NOMO-1 treated with DMSO at 0.1 percent for 48 hours (cell line): ENCODE data around the gene WDR91.

Experiments used
- DNase-seq: peaks from one replicate; lab custom pipeline; 2025; ENCODE audit not compliant: unreplicated experiment; lab: John Stamatoyannopoulos, UW

Gene WDR91

GRCh38 chr7:135200821-135201331 is 10.4 kb downstream of the WDR91 start:
- no peak for DNase-seq

GRCh38 chr7:135199439-135199838 is 11.9 kb downstream of the WDR91 start:
- no peak for DNase-seq

GRCh38 chr7:135197906-135198655 is 13.2 kb downstream of the WDR91 start:
- DNase-seq = no peak

- DNase-seq = no peak
These were observed 14.0 kb downstream of the WDR91 start for GRCh38 chr7:135197343-135197742.

GRCh38 chr7:135195968-135196629 is 15.2 kb downstream of the WDR91 start:
- no peak for DNase-seq

- DNase-seq = no peak
These were observed 16.2 kb downstream of the WDR91 start for GRCh38 chr7:135195156-135195555.

- no peak for DNase-seq
These were observed 16.7 kb downstream of the WDR91 start for GRCh38 chr7:135194494-135195095.

- DNase-seq = no peak
These were observed 17.7 kb downstream of the WDR91 start for GRCh38 chr7:135193615-135194081.

- DNase-seq = no peak
These were observed 18.3 kb downstream of the WDR91 start for GRCh38 chr7:135192914-135193536.

- DNase-seq = no peak
These were observed 20.6 kb downstream of the WDR91 start for GRCh38 chr7:135190703-135191102.

- DNase-seq = no peak
These were observed 21.4 kb downstream of the WDR91 start for GRCh38 chr7:135189961-135190360.

- DNase-seq = no peak
These were observed 22.1 kb downstream of the WDR91 start for GRCh38 chr7:135189221-135189662.

GRCh38 chr7:135188298-135188984 is 22.9 kb downstream of the WDR91 start:
- DNase-seq = no peak

GRCh38 chr7:135186841-135187253 is 24.5 kb downstream of the WDR91 start:
- DNase-seq = no peak

- DNase-seq = no peak
These were observed 25.1 kb downstream of the WDR91 start for GRCh38 chr7:135186261-135186540.

GRCh38 chr7:135185471-135186260 is 25.7 kb downstream of the WDR91 start:
- DNase-seq = no peak

- DNase-seq = no peak
These were observed 27.0 kb downstream of the WDR91 start for GRCh38 chr7:135184254-135184841.

- no peak for DNase-seq
These were observed 27.8 kb downstream of the WDR91 start for GRCh38 chr7:135183478-135183877.

GRCh38 chr7:135181929-135182678 is 29.2 kb downstream of the WDR91 start:
- no peak for DNase-seq
